AG09319 (cell line): Measurements from ENCODE around the gene MVB12B.

Experiments used
- DNase-seq: peaks from one replicate; pipeline ENCODE4 v3.0.0-alpha.2; 2010; ENCODE audit warnings: low read depth; ENCODE audit errors: extremely low read depth
- CTCF ChIP-seq: IDR thresholded peaks from 2 replicates; pipeline ENCODE4 v1.5.1; 2011; ENCODE audit warnings: low read depth, mild to moderate bottlenecking, inconsistent platforms, low read length, moderate library complexity

The MVB12B gene

GRCh38 chr9:126499911-126500599, 173.4 kb downstream of the MVB12B start:
- TF ChIP-seq CTCF: no peak
- no peak for DNase-seq

- peak; percentile 93 for TF ChIP-seq CTCF
- peak; percentile 31 for DNase-seq
These were observed 174.2 kb downstream of the MVB12B start for GRCh38 chr9:126500600-126501382.

GRCh38 chr9:126501383-126502331, 175.0 kb downstream of the MVB12B start:
- no peak for DNase-seq
- TF ChIP-seq CTCF: no peak

- DNase-seq: no peak
- no peak for TF ChIP-seq CTCF
These were observed 176.0 kb downstream of the MVB12B start for GRCh38 chr9:126502417-126503332.

GRCh38 chr9:126503333-126504085, 176.9 kb downstream of the MVB12B start:
- no peak for TF ChIP-seq CTCF
- no peak for DNase-seq
